Keratinocyte (primary cell): Measurements from ENCODE around the gene AGER. TPM values are rescaled to one million over a fixed set of nuclear protein-coding genes. Genes with fewer than 3 reads are reported as not detected.
"Not testable (repeated sequence)": the region's sequence is repeated elsewhere in the genome, so short reads cannot be mapped to it uniquely, and the experiment has no call there.

ENCODE experiments used
- DNase-seq: peaks from one replicate; pipeline ENCODE4 v3.0.0-alpha.2; 2011; ENCODE audit warnings: low read depth, missing footprints, low spot score
- FAIRE-seq: peaks from 2 replicates; lab custom pipeline; 2011; peaks lifted over from hg19 to GRCh38; lab: Jason Lieb, UNC
- H2AFZ ChIP-seq: 2 replicates; pipeline ENCODE4 v1.6.0; 2012; ENCODE audit warnings: low read length, control low read depth, inconsistent platforms; ENCODE audit not compliant: control insufficient read depth
- H3K27ac ChIP-seq: 2 replicates; pipeline ENCODE4 v1.5.1; 2011; ENCODE audit warnings: low read length; ENCODE audit not compliant: control insufficient read depth, insufficient read depth
- H3K27me3 ChIP-seq: 3 replicates; pipeline ENCODE4 v1.6.0; 2011; ENCODE audit warnings: low read length; ENCODE audit not compliant: control insufficient read depth, insufficient read depth; ENCODE audit errors: extremely low read depth
- H3K36me3 ChIP-seq, 2 experiments: 2 replicates in 1 of 2; 3 replicates in 1 of 2; pipeline ENCODE4 v1.5.1; 2011; ENCODE audit warnings: low read length in 2 of 2, mild to moderate bottlenecking in 1 of 2; ENCODE audit not compliant: control insufficient read depth in 2 of 2, insufficient read depth in 2 of 2; ENCODE audit errors: extremely low read depth in 1 of 2
- H3K4me1 ChIP-seq: 3 replicates; pipeline ENCODE4 v1.5.1; 2011; ENCODE audit warnings: low read length; ENCODE audit not compliant: control insufficient read depth, insufficient read depth; ENCODE audit errors: extremely low read depth
- H3K4me2 ChIP-seq: 3 replicates; pipeline ENCODE4 v1.6.0; 2011; ENCODE audit warnings: low read depth, low read length; ENCODE audit not compliant: control insufficient read depth, insufficient read depth; ENCODE audit errors: extremely low read depth
- H3K4me3 ChIP-seq, 3 experiments: fragments of 200-600 bp in 1 of 3; sonication (generic) in 1 of 3; 2 replicates in 2 of 3; 3 replicates in 1 of 3; pipeline ENCODE4 v1.5.1; 2011 to 2016; ENCODE audit warnings: low read length in 3 of 3, mild to moderate bottlenecking in 3 of 3, control low read depth in 2 of 3, inconsistent platforms in 1 of 3, low read depth in 1 of 3, mixed read lengths in 1 of 3, mixed run types in 1 of 3, moderate library complexity in 1 of 3; ENCODE audit not compliant: control insufficient read depth in 2 of 3, insufficient read depth in 2 of 3; ENCODE audit errors: extremely low read depth in 1 of 3
- H3K79me2 ChIP-seq: 2 replicates; pipeline ENCODE4 v1.6.0; 2012; ENCODE audit warnings: low read length; ENCODE audit not compliant: control insufficient read depth, insufficient read depth
- H3K9ac ChIP-seq: 3 replicates; pipeline ENCODE4 v1.6.0; 2011; ENCODE audit warnings: low read length; ENCODE audit not compliant: control insufficient read depth, insufficient read depth; ENCODE audit errors: extremely low read depth
- H3K9me1 ChIP-seq: 3 replicates; pipeline ENCODE4 v1.6.0; 2011; ENCODE audit warnings: low read length; ENCODE audit not compliant: control insufficient read depth, insufficient read depth; ENCODE audit errors: extremely low read depth
- H3K9me3 ChIP-seq: 2 replicates; pipeline ENCODE4 v1.5.1; 2012; ENCODE audit warnings: low read depth, low read length; ENCODE audit not compliant: control insufficient read depth
- H4K20me1 ChIP-seq: 3 replicates; pipeline ENCODE4 v1.6.0; 2011; ENCODE audit warnings: low read length; ENCODE audit not compliant: control insufficient read depth, insufficient read depth; ENCODE audit errors: extremely low read depth
- CTCF ChIP-seq, 3 experiments: IDR thresholded peaks in 1 of 3; conservative IDR thresholded peaks in 1 of 3; optimal IDR thresholded peaks in 1 of 3; 2 replicates in 2 of 3; 3 replicates in 1 of 3; pipeline versions ENCODE3 to v1.5.1; 2011; ENCODE audit warnings: low read length in 3 of 3, mild to moderate bottlenecking in 3 of 3, moderate library complexity in 2 of 3, control low read depth in 1 of 3, inconsistent platforms in 1 of 3; ENCODE audit not compliant: insufficient read depth in 2 of 3; ENCODE audit errors: extremely low read depth in 1 of 3
- EZH2 ChIP-seq: IDR thresholded peaks from one replicate; pipeline ENCODE4 v1.6.1; 2012; ENCODE audit warnings: inconsistent platforms, mild to moderate bottlenecking, low read length, moderate library complexity
- dilution Hi-C: fragments of 300-500 bp; cut with MboI; formaldehyde crosslinking; loops from one replicate; pipeline ENCODE4 v1.7.0; 2020; ENCODE audit warnings: low sequenced_read_pairs; ENCODE audit not compliant: extremely low pct_ligation_motif_present
- polyA plus RNA-seq, 5 experiments: library from polyadenylated mRNA; depleted of rRNA in 3 of 5; stranded (reverse) in 3 of 5; stranded (forward) in 1 of 5; unstranded in 1 of 5; fragments of >200 nt; gene quantifications; 1 replicate in 1 of 5; 2 replicates in 3 of 5; 3 replicates in 1 of 5; pipeline versions ENCODE4 v1.2.1 to v1.2.3, GENCODE V29; 2011 to 2012; ENCODE audit warnings: missing spikeins in 2 of 5, low read depth in 1 of 5, low replicate concordance in 1 of 5

AGER gene
- polyA plus RNA-seq, 1 donor (not counting 4 experiments of a cell fraction or from before 2014, with no cell fraction given) = 2.4 TPM

DNA sequence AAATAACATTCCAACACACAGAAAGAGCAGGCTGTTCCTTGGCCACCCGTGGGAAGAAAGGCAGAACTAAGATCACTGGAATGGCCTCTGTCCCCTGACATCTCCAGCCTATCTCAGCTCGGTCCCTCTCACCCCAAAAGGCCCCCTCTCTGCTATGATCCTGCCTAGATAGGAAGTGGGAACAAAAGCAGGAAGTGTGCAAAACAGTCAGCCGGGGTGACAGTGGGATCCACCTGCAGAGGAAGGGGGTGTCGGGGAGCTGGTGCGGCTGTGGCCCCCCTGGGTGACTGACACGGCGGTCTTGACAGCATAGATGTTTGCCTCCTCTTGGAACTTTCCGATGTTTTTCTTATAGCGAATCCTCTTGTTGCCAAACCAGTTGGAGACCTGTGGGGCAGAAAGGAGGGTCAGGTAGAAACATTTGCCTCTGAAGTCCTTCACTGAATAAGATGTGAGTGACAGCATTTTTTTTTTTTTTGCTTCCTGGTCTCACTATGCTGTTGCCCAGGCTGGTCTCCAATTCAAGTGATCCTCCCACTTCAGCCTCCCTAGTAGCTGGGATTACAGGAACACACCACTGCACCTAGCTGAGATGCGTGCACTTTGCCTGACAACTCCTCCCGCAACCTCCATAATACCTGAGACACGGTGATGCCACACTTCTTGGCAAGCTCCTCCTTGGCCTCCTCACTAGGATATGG lies 3.1 kb upstream of the AGER start:
- FAIRE-seq (no peak), DNase-seq (no peak)
- Histone ChIP-seq H3K27me3 (no peaks in the 10 kb centered on the region), H3K79me2 (peaks cover 12% of the 10 kb centered on the region), H3K9me1 (no peaks in the 10 kb centered on the region), H3K4me1 (peaks cover 11% of the 10 kb centered on the region), H3K36me3 (peaks cover 12 to 15% of the 10 kb centered on the region in 2 experiments), H3K9me3 (no peaks in the 10 kb centered on the region), H3K27ac (no peak overlapping the region), H3K4me2 (no peak overlapping the region), H3K4me3 (no peak overlapping the region), H3K9ac (no peak overlapping the region), H4K20me1 (no peaks in the 10 kb centered on the region), H2AFZ (no peak overlapping the region)
- dilution Hi-C loops = no loop called here
- TF ChIP-seq EZH2 (no peak), CTCF (optimal IDR thresholded peaks at IDR 0.05 in 1 of 3, IDR thresholded peaks at IDR 0.05 in 1 of 3, conservative IDR thresholded peaks at IDR 0.05 in 1 of 3; ENCODE audit: extremely low read depth in 1 of 3, insufficient read depth in 2 of 3, low read length in 3 of 3) (no peak)

- Histone ChIP-seq H3K79me2 (peaks cover 12% of the 10 kb centered on the region), H3K36me3 (peaks cover 12 to 15% of the 10 kb centered on the region in 2 experiments), H3K27ac (peak overlapping the region; percentile 31)
- H3K9me3 ChIP-seq, H3K4me3 ChIP-seq, H2AFZ ChIP-seq, H3K4me2 ChIP-seq, H3K4me1 ChIP-seq, DNase-seq, H4K20me1 ChIP-seq, H3K9me1 ChIP-seq, H3K9ac ChIP-seq, H3K27me3 ChIP-seq, dilution Hi-C loops, FAIRE-seq: not testable (repeated sequence)
Measured at GRCh38 chr6:32186151-32186840, 2.2 kb upstream of the AGER start.

- H3K4me3 ChIP-seq, DNase-seq, dilution Hi-C loops, H3K9me3 ChIP-seq, H2AFZ ChIP-seq, H4K20me1 ChIP-seq, H3K9ac ChIP-seq, H3K4me2 ChIP-seq, H3K4me1 ChIP-seq, H3K9me1 ChIP-seq, H3K27me3 ChIP-seq, FAIRE-seq: not testable (repeated sequence)
- Histone ChIP-seq H3K79me2 (peaks cover 12% of the 10 kb centered on the region), H3K36me3 (peaks cover 18% of the 10 kb centered on the region in 2 experiments), H3K27ac (peak overlapping the region; percentile 31)
Measured at GRCh38 chr6:32185681-32186131, 1.7 kb upstream of the AGER start.
